H54 (cell line): ENCODE results near the gene GABBR1.

Experiments used
- DNase-seq: peaks from one replicate; pipeline ENCODE4 v3.0.0; 2011; ENCODE audit warnings: low spot score, mixed read lengths; ENCODE audit not compliant: insufficient read length
- FAIRE-seq: peaks from 3 replicates; lab custom pipeline; 2011; peaks lifted over from hg19 to GRCh38; lab: Jason Lieb, UNC
- POLR2A ChIP-seq: IDR thresholded peaks from 2 replicates; pipeline ENCODE4 v1.6.1; 2011; ENCODE audit warnings: low read depth, mild to moderate bottlenecking, low read length

The GABBR1 gene

GRCh38 chr6:29593199-29593855 is 39.7 kb downstream of the GABBR1 start:
- DNase-seq (no peak), FAIRE-seq (no peak)
- TF ChIP-seq POLR2A = no peak

- no peak for TF ChIP-seq POLR2A
- no peak for FAIRE-seq
- DNase-seq = no peak
These were observed 41.3 kb downstream of the GABBR1 start for GRCh38 chr6:29591677-29592076.

GRCh38 chr6:29590218-29590808 is 42.7 kb downstream of the GABBR1 start:
- DNase-seq = no peak
- no peak for FAIRE-seq
- TF ChIP-seq POLR2A = no peak

GRCh38 chr6:29589423-29590048 is 43.4 kb downstream of the GABBR1 start:
- TF ChIP-seq POLR2A = no peak
- FAIRE-seq (peak; percentile 90), DNase-seq (peak; percentile 19)

- FAIRE-seq (no peak), DNase-seq (no peak)
- TF ChIP-seq POLR2A = no peak
These were observed 48.2 kb downstream of the GABBR1 start, which contains the start of gene OR2H2 for GRCh38 chr6:29584821-29585220. TSS of gene OR2H2 (plus strand) at chr6:29585121. CDS start at chr6:29587945, 2,824 bp downstream.

GRCh38 chr6:29577544-29577943 is 55.4 kb downstream of the GABBR1 start:
- FAIRE-seq (no peak), DNase-seq (no peak)
- no peak for TF ChIP-seq POLR2A

- TF ChIP-seq POLR2A = no peak
- no peak for FAIRE-seq
- DNase-seq = no peak
These were observed 56.9 kb downstream of the GABBR1 start for GRCh38 chr6:29576056-29576455.

GRCh38 chr6:29567991-29568390 is 65.0 kb downstream of the GABBR1 start:
- no peak for FAIRE-seq
- TF ChIP-seq POLR2A = no peak
- no peak for DNase-seq

- DNase-seq (no peak), FAIRE-seq (no peak)
- no peak for TF ChIP-seq POLR2A
These were observed 65.4 kb downstream of the GABBR1 start for GRCh38 chr6:29567541-29567940.

- TF ChIP-seq POLR2A = no peak
- FAIRE-seq (no peak), DNase-seq (no peak)
These were observed 66.1 kb downstream of the GABBR1 start for GRCh38 chr6:29566856-29567255.

GRCh38 chr6:29564875-29565274 is 68.1 kb downstream of the GABBR1 start:
- DNase-seq (no peak), FAIRE-seq (no peak)
- TF ChIP-seq POLR2A = no peak

- TF ChIP-seq POLR2A = no peak
- DNase-seq (no peak), FAIRE-seq (no peak)
These were observed 69.5 kb downstream of the GABBR1 start for GRCh38 chr6:29563435-29563965.

GRCh38 chr6:29561606-29562181 is 71.3 kb downstream of the GABBR1 start:
- no peak for DNase-seq
- no peak for TF ChIP-seq POLR2A
- FAIRE-seq = no peak

- FAIRE-seq (no peak), DNase-seq (no peak)
- no peak for TF ChIP-seq POLR2A
These were observed 71.9 kb downstream of the GABBR1 start for GRCh38 chr6:29561091-29561490.
